HG03066 (cell line): ENCODE results near the gene TRMU.
"Not testable (repeated sequence)": the region's sequence is repeated elsewhere in the genome, so short reads cannot be mapped to it uniquely, and the experiment has no call there.

ENCODE experiments used
- ATAC-seq: cut with Tn5 transposase; IDR thresholded peaks from one replicate; pipeline ENCODE4 v1.9.1; 2021; ENCODE audit warnings: low read depth; ENCODE audit not compliant: unreplicated experiment

Gene TRMU

GRCh38 chr22:46299101-46299500 lies 36.4 kb upstream of the TRMU start:
- no peak for ATAC-seq

DNA sequence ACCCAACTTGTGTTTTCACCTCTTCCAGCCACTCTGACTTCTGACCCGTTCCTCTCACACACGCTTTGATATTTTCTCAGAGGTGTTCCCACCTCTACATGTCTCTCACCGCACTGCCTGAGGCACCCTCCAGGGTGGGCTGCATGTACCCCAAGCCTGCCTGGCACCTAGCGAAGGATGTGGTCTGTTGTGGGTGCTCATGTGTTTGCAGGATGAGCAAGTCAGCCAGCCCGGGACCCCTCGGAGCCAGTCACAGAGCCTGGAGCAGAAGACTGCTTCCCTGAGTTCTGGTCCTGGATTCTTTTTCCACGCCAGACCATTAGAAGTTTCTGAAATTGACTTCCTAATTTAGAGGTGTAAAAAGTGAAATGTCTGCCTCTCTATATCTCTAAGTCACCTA lies 35.0 kb upstream of the TRMU start:
- no peak for ATAC-seq

GRCh38 chr22:46303347-46303965 lies 32.1 kb upstream of the TRMU start:
- ATAC-seq = no peak

DNA sequence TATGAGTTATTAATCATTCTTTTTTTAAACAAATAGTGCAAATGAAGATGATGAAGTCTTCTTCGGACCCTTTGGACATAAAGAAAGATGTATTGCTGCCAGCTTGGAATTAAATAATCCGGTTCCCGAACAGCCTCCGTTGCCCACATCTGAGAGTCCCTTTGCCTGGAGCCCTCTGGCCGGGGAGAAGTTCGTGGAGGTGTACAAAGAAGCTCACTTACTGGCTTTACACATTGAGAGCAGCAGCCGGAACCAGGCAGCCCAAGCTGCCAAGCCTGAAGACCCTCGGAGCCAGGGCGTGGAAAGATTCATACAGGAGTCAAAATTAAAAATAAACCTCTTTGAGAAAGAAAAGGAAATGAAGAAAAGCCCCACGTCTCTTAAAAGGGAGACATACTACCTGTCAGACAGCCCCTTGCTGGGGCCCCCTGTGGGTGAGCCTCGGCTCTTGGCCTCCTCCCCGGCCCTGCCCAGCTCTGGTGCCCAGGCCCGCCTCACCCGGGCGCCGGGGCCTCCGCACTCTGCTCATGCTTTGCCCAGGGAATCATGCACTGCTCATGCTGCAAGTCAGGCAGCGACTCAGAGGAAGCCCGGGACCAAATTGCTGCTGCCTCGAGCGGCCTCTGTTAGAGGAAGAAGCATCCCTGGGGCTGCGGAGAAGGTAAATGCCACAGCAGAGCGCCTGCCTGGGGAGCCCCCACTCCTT lies 27.1 kb upstream of the TRMU start:
- ATAC-seq = no peak

GRCh38 chr22:46309526-46310085 lies 25.9 kb upstream of the TRMU start:
- no peak for ATAC-seq

GRCh38 chr22:46312056-46312455 lies 23.5 kb upstream of the TRMU start:
- ATAC-seq = no peak

DNA sequence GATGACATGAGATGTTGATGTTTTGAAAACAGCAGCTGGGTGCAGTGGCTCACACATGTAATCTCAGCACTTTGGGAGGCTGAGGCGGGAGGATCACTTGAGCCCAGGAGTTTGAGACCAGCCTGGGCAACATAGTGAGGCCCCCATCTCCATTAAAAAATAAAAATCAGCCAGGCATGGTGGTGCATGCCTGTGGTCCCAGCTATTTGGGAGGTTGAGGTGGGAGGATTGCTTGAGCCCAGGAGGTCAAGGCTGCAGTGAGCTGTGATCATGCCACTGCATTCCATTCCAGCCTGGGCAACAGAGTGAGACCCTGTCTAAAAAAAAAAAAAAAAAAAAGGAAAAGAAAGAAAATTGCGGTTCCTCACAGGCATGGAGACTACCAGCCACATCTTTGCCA lies 22.7 kb upstream of the TRMU start:
- ATAC-seq = not testable (repeated sequence)

DNA sequence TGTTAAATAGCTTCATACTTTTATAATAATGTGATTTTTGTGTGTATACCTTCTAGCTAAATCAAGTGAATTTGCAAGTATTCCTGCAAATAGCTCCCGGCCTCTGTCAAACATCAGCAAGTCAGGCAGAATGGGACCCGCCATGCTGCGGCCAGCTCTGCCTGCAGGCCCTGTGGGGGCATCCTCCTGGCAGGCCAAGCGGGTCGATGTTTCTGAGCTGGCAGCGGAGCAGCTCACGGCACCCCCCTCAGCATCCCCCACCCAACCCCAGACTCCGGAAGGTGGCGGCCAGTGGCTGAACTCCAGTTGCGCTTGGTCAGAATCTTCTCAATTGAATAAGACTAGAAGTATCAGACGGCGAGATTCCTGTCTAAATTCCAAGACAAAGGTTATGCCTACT lies 19.5 kb upstream of the TRMU start:
- no peak for ATAC-seq

DNA sequence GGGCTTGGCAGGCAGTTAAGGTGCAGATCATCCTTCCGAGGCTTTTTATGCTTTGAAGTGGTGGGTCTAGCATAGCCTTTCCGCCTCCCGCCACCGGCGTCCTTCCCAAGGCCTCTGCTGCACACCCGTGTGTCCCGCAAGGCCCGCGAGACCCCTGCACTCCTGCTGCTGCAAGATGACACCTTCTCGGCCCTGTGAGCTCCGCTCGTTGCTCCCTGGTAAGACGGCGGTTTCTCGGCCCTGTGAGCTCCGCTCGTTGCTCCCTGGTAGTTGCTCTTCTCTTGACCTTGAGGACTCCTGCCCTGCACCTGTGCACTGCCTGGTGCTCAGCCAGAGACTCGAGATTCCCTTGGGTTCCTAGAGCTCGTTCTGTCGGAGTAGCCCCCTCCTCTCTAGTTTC lies 17.9 kb upstream of the TRMU start:
- ATAC-seq = no peak

DNA sequence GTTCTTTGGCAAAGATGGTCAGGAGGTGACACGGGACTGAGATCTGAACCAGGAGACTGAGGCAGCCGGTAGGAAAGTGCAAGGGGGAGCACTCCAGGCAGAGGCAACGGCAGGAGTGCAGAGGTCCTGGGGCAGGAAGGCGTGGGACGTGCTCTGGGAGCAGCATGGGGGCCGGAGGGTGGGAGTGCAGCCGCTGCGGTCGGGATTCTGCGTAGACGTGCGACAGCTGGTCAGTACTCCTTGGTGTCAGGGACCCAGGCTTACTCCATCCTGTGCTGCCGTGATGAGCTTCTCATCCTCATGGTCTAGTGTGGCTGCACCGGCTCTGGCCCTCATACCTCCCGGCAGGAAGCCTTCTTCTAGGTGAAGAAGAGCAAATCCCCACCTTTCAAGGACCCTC lies 16.9 kb upstream of the TRMU start:
- ATAC-seq = no peak

DNA sequence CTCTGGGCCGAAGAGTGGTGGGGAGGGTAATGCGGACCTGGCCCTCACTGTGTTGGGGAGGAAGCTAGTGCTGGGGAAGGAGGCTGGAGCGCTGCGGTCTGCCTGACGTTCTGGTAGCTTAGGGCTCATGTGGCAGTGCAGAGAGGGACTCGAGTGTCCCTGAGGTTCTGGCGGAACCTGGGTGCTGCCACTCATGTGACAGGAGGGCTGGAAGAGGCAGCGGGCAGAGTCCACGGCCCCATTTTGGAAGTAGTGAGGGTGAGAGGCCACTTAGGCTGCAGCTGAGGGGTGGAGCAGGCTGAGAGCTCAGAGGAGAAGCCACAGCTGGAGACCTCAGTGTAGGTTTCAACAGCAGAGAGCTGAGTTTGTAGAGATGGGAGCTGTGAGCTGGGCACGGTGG lies 16.2 kb upstream of the TRMU start:
- ATAC-seq = no peak

DNA sequence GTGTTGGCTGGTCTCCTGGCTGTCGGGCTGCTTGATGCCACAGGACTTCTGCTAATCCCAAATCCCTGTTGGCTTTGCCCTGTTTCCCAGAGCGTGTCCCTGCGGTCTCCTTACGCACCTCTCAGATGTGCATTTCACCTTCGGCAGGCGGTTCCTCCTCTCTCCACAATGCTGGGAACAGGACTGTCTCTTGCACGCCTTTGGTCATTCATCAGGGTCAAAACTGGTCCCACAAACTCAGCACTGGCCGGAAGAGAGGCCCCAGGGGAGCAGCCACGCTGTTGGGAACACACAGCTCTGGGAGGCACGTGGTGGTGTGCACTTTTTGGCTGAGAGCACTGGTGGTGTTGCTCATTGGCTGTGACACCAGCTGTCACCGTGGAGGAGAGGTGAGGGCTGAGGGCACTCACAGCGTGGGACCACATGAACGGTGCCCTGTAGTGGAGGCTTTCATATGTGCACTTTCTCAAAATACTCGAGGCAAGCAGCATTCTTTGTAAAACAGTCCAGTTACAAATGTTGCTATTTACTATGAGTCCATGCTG lies 15.3 kb upstream of the TRMU start:
- no peak for ATAC-seq

- ATAC-seq = no peak
Observed at GRCh38 chr22:46320716-46321386, 14.7 kb upstream of the TRMU start.

DNA sequence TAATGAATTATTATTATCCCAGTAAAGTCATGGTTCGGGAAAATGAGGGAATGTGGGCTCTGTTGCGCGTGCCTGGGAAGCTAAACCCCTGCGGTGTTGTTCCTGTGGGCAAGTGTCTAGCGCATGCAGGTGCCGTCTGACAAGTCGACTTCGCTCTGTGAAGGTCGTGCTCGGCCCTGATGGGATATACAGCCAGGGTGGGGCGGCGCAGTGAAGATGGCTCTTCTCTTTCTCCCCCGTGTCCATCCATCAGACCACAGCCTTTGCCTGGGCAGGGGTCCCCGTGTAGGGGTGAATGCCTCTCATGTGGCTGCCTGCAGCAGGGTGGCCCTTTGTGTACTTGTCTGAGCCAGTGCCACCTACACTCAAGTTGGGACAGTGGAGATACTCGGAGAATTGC lies 12.8 kb upstream of the TRMU start:
- no peak for ATAC-seq

GRCh38 chr22:46323162-46323561 lies 12.4 kb upstream of the TRMU start:
- ATAC-seq = no peak

DNA sequence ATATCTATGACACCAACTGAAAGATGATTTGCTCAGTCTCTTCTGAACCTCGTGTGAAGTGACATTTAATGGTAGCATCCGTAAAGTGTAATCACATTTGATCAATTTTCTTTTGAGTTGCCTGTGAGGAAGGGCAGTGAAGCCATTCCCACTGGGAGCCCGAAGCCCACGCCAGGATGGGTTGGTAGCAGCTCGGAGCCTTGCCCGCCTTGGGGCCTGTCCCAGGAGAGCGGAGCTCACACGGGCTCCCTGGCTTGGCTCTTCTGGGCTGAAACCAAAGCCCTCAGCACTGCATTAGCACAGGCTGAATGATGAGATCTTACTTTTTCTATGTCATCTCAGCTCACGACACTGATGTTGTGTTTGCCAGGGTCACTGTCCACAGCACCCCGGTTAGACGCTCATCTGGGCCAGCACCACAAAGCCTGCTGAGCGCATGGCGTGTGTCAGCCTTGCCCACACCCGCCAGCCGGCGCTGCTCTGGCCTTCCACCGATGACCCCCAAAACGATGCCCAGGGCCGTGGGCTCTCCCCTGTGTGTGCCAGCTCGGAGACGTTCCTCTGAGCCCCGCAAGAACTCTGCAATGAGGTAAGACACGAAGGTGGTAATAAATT lies 9.3 kb upstream of the TRMU start:
- no peak for ATAC-seq

- ATAC-seq = no peak
Observed at GRCh38 chr22:46327691-46328465, 7.6 kb upstream of the TRMU start.

- no peak for ATAC-seq
Observed at GRCh38 chr22:46328797-46329196, 6.7 kb upstream of the TRMU start.

- ATAC-seq = no peak
Observed at GRCh38 chr22:46329616-46330015, 5.9 kb upstream of the TRMU start.

- no peak for ATAC-seq
Observed at GRCh38 chr22:46330426-46330825, 5.1 kb upstream of the TRMU start.
